PC-9 (cell line): ENCODE measurements around the gene NPFFR2. TPM values are rescaled to one million over a fixed set of nuclear protein-coding genes. Genes with fewer than 3 reads are reported as not detected.
A peak's percentile ranks its signal among the peaks of the same experiment; 100 is the strongest.

Experiments
- Bru-seq: library from RNA; stranded (reverse); fragments of 400-500 nt; gene quantifications from one replicate; lab custom pipeline; 2021; lab: Mats Ljungman, UMichigan
- BruChase-seq, 2 experiments: library from RNA; stranded (reverse); fragments of 400-500 nt; gene quantifications; one replicate each; lab custom pipeline; 2021; lab: Mats Ljungman, UMichigan
- BruUV-seq: library from RNA; stranded (reverse); fragments of 400-500 nt; replicated peaks from 2 replicates; lab custom pipeline; 2021; lab: Mats Ljungman, UMichigan
- CTCF ChIA-PET: fragments of 300-600 bp; sonication (Branson Sonifier 250); formaldehyde crosslinking; loops from one replicate; lab custom pipeline; 2022; ENCODE audit warnings: antibody characterized with exemption; lab: Charles Lee
- POLR2A ChIA-PET: fragments of 300-600 bp; sonication (Branson Sonifier 250); formaldehyde crosslinking; loops from one replicate; lab custom pipeline; 2022; ENCODE audit warnings: antibody characterized with exemption; ENCODE audit not compliant: unreplicated experiment; lab: Charles Lee
- DNase-seq, 2 experiments: peaks; one replicate each; pipeline versions ENCODE4 v3.0.0 to v3.0.0-alpha.2; 2015 to 2022; ENCODE audit warnings: mixed read lengths in 1 of 2
- H2AFZ ChIP-seq: fragments of 200-600 bp; sonication (generic); 2 replicates; pipeline ENCODE4 v1.8.1; 2017; ENCODE audit warnings: antibody characterized with exemption
- H3F3A ChIP-seq: fragments of 200-600 bp; sonication (generic); 2 replicates; pipeline ENCODE4 v1.8.1; 2017; ENCODE audit warnings: antibody characterized with exemption, mild to moderate bottlenecking, low read depth; ENCODE audit not compliant: insufficient read depth
- H3K27ac ChIP-seq: fragments of 200-600 bp; sonication (generic); 2 replicates; pipeline ENCODE4 v1.6.1; 2016; ENCODE audit warnings: mixed run types
- H3K27me3 ChIP-seq: fragments of 200-600 bp; sonication (generic); 2 replicates; pipeline ENCODE4 v1.6.1; 2016; ENCODE audit warnings: low read depth, mixed run types; ENCODE audit not compliant: insufficient read depth
- H3K36me3 ChIP-seq: fragments of 200-600 bp; sonication (generic); 2 replicates; pipeline ENCODE4 v1.6.1; 2016; ENCODE audit warnings: low read depth, mixed run types
- H3K4me1 ChIP-seq: fragments of 200-600 bp; sonication (generic); replicated peaks from 2 replicates; pipeline ENCODE4 v1.6.1; 2016; ENCODE audit warnings: mixed run types; ENCODE audit not compliant: insufficient read depth
- H3K4me2 ChIP-seq: fragments of 200-600 bp; sonication (generic); 2 replicates; pipeline ENCODE4 v1.6.1; 2017; ENCODE audit warnings: mixed run types
- H3K4me3 ChIP-seq: fragments of 200-600 bp; sonication (generic); 2 replicates; pipeline ENCODE4 v1.6.1; 2016; ENCODE audit warnings: mixed run types
- H3K79me2 ChIP-seq: fragments of 200-600 bp; sonication (generic); 2 replicates; pipeline ENCODE4 v1.6.1; 2017; ENCODE audit warnings: low read depth, mixed run types
- H3K9me2 ChIP-seq: fragments of 200-600 bp; sonication (generic); 2 replicates; pipeline ENCODE4 v1.8.1; 2017; ENCODE audit warnings: mild to moderate bottlenecking; ENCODE audit not compliant: insufficient read depth
- H3K9me3 ChIP-seq: fragments of 200-600 bp; sonication (generic); 2 replicates; pipeline ENCODE4 v1.8.1; 2016; ENCODE audit warnings: low read depth; ENCODE audit not compliant: insufficient read depth
- H4K20me1 ChIP-seq: fragments of 200-600 bp; sonication (generic); 2 replicates; pipeline ENCODE4 v1.8.1; 2017; ENCODE audit not compliant: insufficient read depth
- CTCF ChIP-seq: fragments of 200-600 bp; sonication (generic); conservative IDR thresholded peaks from 2 replicates; pipeline ENCODE4 v1.6.1; 2017; ENCODE audit warnings: mixed run types, antibody characterized with exemption, mild to moderate bottlenecking, moderate library complexity
- EZH2 ChIP-seq: fragments of 200-600 bp; sonication (generic); IDR thresholded peaks from 2 replicates; pipeline ENCODE4 v1.8.0; 2017; ENCODE audit warnings: antibody characterized with exemption, low read depth
- intact Hi-C: fragments of 100-400 bp; cut with micrococcal nuclease; formaldehyde crosslinking; loops from one replicate; pipeline ENCODE4 v1.10.0; 2022; ENCODE audit not compliant: unreplicated experiment
- long read RNA-seq: library from polyadenylated mRNA; stranded (forward); transcript quantifications from one replicate; pipeline ENCODE4 v2.0.0, GENCODE V29; 2022
- total RNA-seq: library from RNA; stranded (reverse); gene quantifications from 2 replicates; pipeline ENCODE4 v1.2.3, GENCODE V29; 2021

The NPFFR2 gene
- total RNA-seq = not detected in 2 replicates
- percentile 8 among the genes with signal in this experiment for Bru-seq, nascent RNA
- BruChase-seq, experiment 1, labeled RNA remaining after a 2-hour chase = percentile 9 among the genes with signal in this experiment
- BruChase-seq, experiment 2, labeled RNA remaining after a 6-hour chase = percentile 3 among the genes with signal in this experiment
- long read RNA-seq, partial matches to known transcripts = 0 of 1 reads
- long read RNA-seq, other reads (novel, unspliced or antisense) = 1 of 1 reads

GRCh38 chr4:72031868-72032608, at the start of gene NPFFR2:
Gene NPFFR2 (plus strand): TSS chr4:72032000. CDS start chr4:72128592, 96,592 bp downstream.
- no peaks in the 10 kb centered on the region for H3K27me3 ChIP-seq
- peak in 1 of 2 experiments; percentile 31 for DNase-seq
- H3K4me3 ChIP-seq = no peak within 1 kb of the TSS
- CTCF ChIA-PET = no interaction called here
- TF ChIP-seq CTCF = no peak
- TF ChIP-seq EZH2 = no peak
- H3K79me2 ChIP-seq = no peaks in the 10 kb centered on the region
- no peak within 1 kb of the TSS for H3K4me2 ChIP-seq
- H4K20me1 ChIP-seq = no peaks in the 10 kb centered on the region
- 0 out of 2 replicates have a peak within 1 kb of the TSS, but pooled peaks have one; percentile 43 for H2AFZ ChIP-seq
- H3K36me3 ChIP-seq = no peaks in the 10 kb centered on the region
- intact Hi-C loops = no loop called here
- POLR2A ChIA-PET = no interaction called here
- no peaks in the 10 kb centered on the region for H3K9me2 ChIP-seq
- no peaks in the 10 kb centered on the region for H3K4me1 ChIP-seq
- no peak within 1 kb of the TSS for H3K27ac ChIP-seq
- no peaks in the 10 kb centered on the region for H3K9me3 ChIP-seq
- H3F3A ChIP-seq = no peaks in the 10 kb centered on the region
- no TSS peak for BruUV-seq

GRCh38 chr4:71992571-71993312, 39.1 kb upstream of the NPFFR2 start:
- Histone ChIP-seq H3K79me2 (no peaks in the 10 kb centered on the region), H3K4me2 (no peak overlapping the region), H3K9me2 (no peaks in the 10 kb centered on the region), H3K4me1 (no peaks in the 10 kb centered on the region), H3K27ac (no peak overlapping the region), H3K9me3 (no peaks in the 10 kb centered on the region), H3K4me3 (no peak overlapping the region), H3K36me3 (no peaks in the 10 kb centered on the region), H3K27me3 (no peaks in the 10 kb centered on the region), H3F3A (no peaks in the 10 kb centered on the region), H2AFZ (no peak overlapping the region), H4K20me1 (no peaks in the 10 kb centered on the region)
- BruUV-seq = no TSS peak
- DNase-seq = no peak
- CTCF ChIA-PET = no interaction called here
- intact Hi-C loops = no loop called here
- POLR2A ChIA-PET = no interaction called here
- TF ChIP-seq CTCF = no peak
- no peak for TF ChIP-seq EZH2

- DNase-seq = no peak
- H3K27ac ChIP-seq = no peak overlapping the region
- H3K27me3 ChIP-seq = no peaks in the 10 kb centered on the region
- no peaks in the 10 kb centered on the region for H3K9me3 ChIP-seq
- H3F3A ChIP-seq = no peaks in the 10 kb centered on the region
- H3K4me2 ChIP-seq = no peak overlapping the region
- BruUV-seq = no TSS peak
- ChIA-PET POLR2A (no interaction called here), CTCF (no interaction called here)
- H3K4me1 ChIP-seq = no peaks in the 10 kb centered on the region
- no peak for TF ChIP-seq CTCF
- no peak for TF ChIP-seq EZH2
- no peaks in the 10 kb centered on the region for H4K20me1 ChIP-seq
- intact Hi-C loops = no loop called here
- no peak overlapping the region for H3K4me3 ChIP-seq
- no peaks in the 10 kb centered on the region for H3K36me3 ChIP-seq
- no peaks in the 10 kb centered on the region for H3K9me2 ChIP-seq
- H3K79me2 ChIP-seq = no peaks in the 10 kb centered on the region
- no peak overlapping the region for H2AFZ ChIP-seq
Measured at GRCh38 chr4:71994559-71994958, 37.2 kb upstream of the NPFFR2 start.
